Thyroid gland (tissue), 4 donors: ENCODE measurements around the gene CEP152. TPM values are rescaled to one million over a fixed set of nuclear protein-coding genes. Genes with fewer than 3 reads are reported as not detected.

Experiments
- DNase-seq, 2 donors: peaks; one replicate each; pipeline ENCODE4 v3.0.0-alpha.2; 2019
- H3K27ac ChIP-seq, 3 donors: fragments of 200-600 bp; sonication (generic); 1 replicate in 2 of 3; 2 replicates in 1 of 3; pipeline ENCODE4 v1.5.1; 2016 to 2019; ENCODE audit warnings: mild to moderate bottlenecking in 1 of 3, moderate library complexity in 1 of 3
- H3K27me3 ChIP-seq: fragments of 200-600 bp; sonication (generic); one replicate; pipeline ENCODE4 v1.5.1; 2019
- H3K36me3 ChIP-seq, 2 donors: fragments of 200-600 bp; sonication (generic); one replicate each; pipeline ENCODE4 v1.5.1; 2016 to 2019
- H3K4me1 ChIP-seq, 2 donors: fragments of 200-600 bp; sonication (generic); one replicate each; pipeline ENCODE4 v1.5.1; 2017 to 2019
- H3K4me3 ChIP-seq, 3 donors: fragments of 200-600 bp; sonication (generic); replicated peaks in 1 of 3; 1 replicate in 2 of 3; 2 replicates in 1 of 3; pipeline ENCODE4 v1.5.1; 2016; ENCODE audit warnings: mild to moderate bottlenecking in 1 of 3
- H3K9me3 ChIP-seq: fragments of 200-600 bp; sonication (generic); one replicate; pipeline ENCODE4 v1.5.1; 2017
- POLR2A ChIP-seq, 2 donors: fragments of 450-650 bp; IDR thresholded peaks; one replicate each; pipeline ENCODE4 v1.6.1; 2017; ENCODE audit warnings: antibody characterized with exemption in 2 of 2, mild to moderate bottlenecking in 2 of 2, moderate library complexity in 1 of 2
- WGBS, 2 donors: methylation state at CpG; one replicate each; pipeline ENCODE4 v1.1.5; 2017; 5-methylcytosine and 5-hydroxymethylcytosine counted together
- intact Hi-C: fragments of 100-400 bp; cut with DNase I; formaldehyde crosslinking; loops from one replicate; pipeline ENCODE4 v1.15.1; 2023
- total RNA-seq, 4 donors: library from RNA; depleted of rRNA; stranded (reverse); fragments of >200 nt; gene quantifications; one replicate each; pipeline ENCODE4 v1.2.3, GENCODE V29; 2016
- TF ChIP-seq, protein P1 (sequence below), 6 experiments: fragments of 200-600 bp in 3 of 6; fragments of 450-650 bp in 3 of 6; sonication (generic) in 3 of 6; IDR thresholded peaks; one replicate each; pipeline ENCODE4 v1.5.1; 2016 to 2019; ENCODE audit warnings: antibody characterized with exemption in 6 of 6, mild to moderate bottlenecking in 2 of 6, inconsistent platforms in 1 of 6, moderate library complexity in 1 of 6

The CEP152 gene
- total RNA-seq, 4 donors from 2014 or later, result 5.5 to 7.7 (median 6.8) TPM

GRCh38 chr15:48754011-48754410 lies 56.9 kb downstream of the CEP152 start:
- DNase-seq, result no peak
- WGBS, 2 donors, result 98 to 99% methylated on average over 3 of the region's 3 CpGs
- no peaks in the 10 kb centered on the region for H3K27me3 ChIP-seq
- no peaks in the 10 kb centered on the region for H3K36me3 ChIP-seq
- peaks cover 0 to 2% of the 10 kb centered on the region in 2 donors for H3K4me1 ChIP-seq
- no peaks in the 10 kb centered on the region for H3K9me3 ChIP-seq
- TF ChIP-seq POLR2A (IDR thresholded peaks at IDR 0.05), result no peak
- TF ChIP-seq, protein P1, sequence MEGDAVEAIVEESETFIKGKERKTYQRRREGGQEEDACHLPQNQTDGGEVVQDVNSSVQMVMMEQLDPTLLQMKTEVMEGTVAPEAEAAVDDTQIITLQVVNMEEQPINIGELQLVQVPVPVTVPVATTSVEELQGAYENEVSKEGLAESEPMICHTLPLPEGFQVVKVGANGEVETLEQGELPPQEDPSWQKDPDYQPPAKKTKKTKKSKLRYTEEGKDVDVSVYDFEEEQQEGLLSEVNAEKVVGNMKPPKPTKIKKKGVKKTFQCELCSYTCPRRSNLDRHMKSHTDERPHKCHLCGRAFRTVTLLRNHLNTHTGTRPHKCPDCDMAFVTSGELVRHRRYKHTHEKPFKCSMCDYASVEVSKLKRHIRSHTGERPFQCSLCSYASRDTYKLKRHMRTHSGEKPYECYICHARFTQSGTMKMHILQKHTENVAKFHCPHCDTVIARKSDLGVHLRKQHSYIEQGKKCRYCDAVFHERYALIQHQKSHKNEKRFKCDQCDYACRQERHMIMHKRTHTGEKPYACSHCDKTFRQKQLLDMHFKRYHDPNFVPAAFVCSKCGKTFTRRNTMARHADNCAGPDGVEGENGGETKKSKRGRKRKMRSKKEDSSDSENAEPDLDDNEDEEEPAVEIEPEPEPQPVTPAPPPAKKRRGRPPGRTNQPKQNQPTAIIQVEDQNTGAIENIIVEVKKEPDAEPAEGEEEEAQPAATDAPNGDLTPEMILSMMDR (IDR thresholded peaks at IDR 0.05), result no peak
- no peak overlapping the region for H3K4me3 ChIP-seq
- H3K27ac ChIP-seq, result no peak overlapping the region
- intact Hi-C loops, result no loop called here

- H3K36me3 ChIP-seq, result no peaks in the 10 kb centered on the region
- WGBS, 2 donors, result 86 to 87% methylated on average over 3 of the region's 3 CpGs
- DNase-seq, result no peak
- no peaks in the 10 kb centered on the region for H3K4me1 ChIP-seq
- no peak overlapping the region for H3K4me3 ChIP-seq
- intact Hi-C loops, result no loop called here
- no peaks in the 10 kb centered on the region for H3K27me3 ChIP-seq
- no peaks in the 10 kb centered on the region for H3K9me3 ChIP-seq
- H3K27ac ChIP-seq, result no peak overlapping the region
- TF ChIP-seq POLR2A (IDR thresholded peaks at IDR 0.05), result no peak
- TF ChIP-seq, protein P1 (IDR thresholded peaks at IDR 0.05), result no peak
Observed at GRCh38 chr15:48751595-48751994, 59.3 kb downstream of the CEP152 start.

DNA sequence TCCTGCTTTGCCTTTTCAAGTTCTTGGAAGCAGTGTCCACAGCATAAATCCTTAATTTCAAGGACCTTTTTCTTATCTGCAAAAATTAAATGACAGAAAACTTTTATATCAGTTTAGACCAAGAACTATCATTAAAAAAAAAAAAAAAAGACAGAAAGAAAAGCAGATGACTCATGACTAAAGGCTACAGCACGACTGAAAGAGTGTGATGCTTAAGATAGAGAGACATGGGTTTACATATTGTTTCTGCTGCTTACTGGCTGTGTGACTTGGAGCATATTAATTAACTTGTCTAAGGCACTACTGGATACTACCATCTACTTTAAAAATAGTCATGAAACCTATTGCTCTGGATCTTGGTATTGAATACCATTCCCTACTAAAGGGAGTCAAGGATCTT lies 62.3 kb downstream of the CEP152 start:
- TF ChIP-seq, protein P1 (IDR thresholded peaks at IDR 0.05), result no peak
- no peak for TF ChIP-seq POLR2A (IDR thresholded peaks at IDR 0.05)
- 79 to 84% methylated on average over 1 of the region's 1 CpG for WGBS, 2 donors

GRCh38 chr15:48733615-48734014 lies 77.3 kb downstream of the CEP152 start:
- Histone ChIP-seq H3K4me3 (no peak overlapping the region), H3K9me3 (no peaks in the 10 kb centered on the region), H3K36me3 (no peaks in the 10 kb centered on the region), H3K27me3 (no peaks in the 10 kb centered on the region), H3K4me1 (no peaks in the 10 kb centered on the region), H3K27ac (no peak overlapping the region)
- DNase-seq, result no peak
- intact Hi-C loops, result no loop called here
- TF ChIP-seq, protein P1 (IDR thresholded peaks at IDR 0.05), result no peak
- no peak for TF ChIP-seq POLR2A (IDR thresholded peaks at IDR 0.05)
- WGBS, 2 donors, result 95 to 97% methylated on average over 1 of the region's 1 CpG

More for the DNA sequence above, 62.3 kb downstream of the CEP152 start:
- no peak overlapping the region for H3K4me3 ChIP-seq
- H3K4me1 ChIP-seq, result no peaks in the 10 kb centered on the region
- intact Hi-C loops, result no loop called here
- no peak for DNase-seq
- H3K27ac ChIP-seq, result no peak overlapping the region
- no peaks in the 10 kb centered on the region for H3K36me3 ChIP-seq
- no peaks in the 10 kb centered on the region for H3K27me3 ChIP-seq
- H3K9me3 ChIP-seq, result no peaks in the 10 kb centered on the region

GRCh38 chr15:48730506-48730905 lies 80.4 kb downstream of the CEP152 start:
- WGBS, 2 donors, result 96 to 98% methylated on average over 1 of the region's 1 CpG
- H3K27me3 ChIP-seq, result no peaks in the 10 kb centered on the region
- no peak overlapping the region for H3K27ac ChIP-seq
- H3K4me1 ChIP-seq, result no peaks in the 10 kb centered on the region
- H3K9me3 ChIP-seq, result no peaks in the 10 kb centered on the region
- intact Hi-C loops, result no loop called here
- TF ChIP-seq, protein P1 (IDR thresholded peaks at IDR 0.05), result no peak
- no peak for TF ChIP-seq POLR2A (IDR thresholded peaks at IDR 0.05)
- no peak overlapping the region for H3K4me3 ChIP-seq
- DNase-seq, result no peak
- H3K36me3 ChIP-seq, result no peaks in the 10 kb centered on the region
